DND-41 (cell line): Measurements from ENCODE around the gene P2RY2.
A peak's percentile ranks its signal among the peaks of the same experiment; 100 is the strongest.

Experiments
- ATAC-seq: fragments of 200-7000 bp; cut with Tn5 transposase; 3 replicates; pipeline ENCODE4 v1.9.1; 2021; ENCODE audit warnings: low read depth; ENCODE audit not compliant: insufficient read depth
- DNase-seq: peaks from one replicate; pipeline ENCODE4 v3.0.0-alpha.2; 2020
- H2AFZ ChIP-seq: 2 replicates; pipeline ENCODE4 v1.6.0; 2012; ENCODE audit warnings: low read depth, low read length
- H3K27ac ChIP-seq: 2 replicates; pipeline ENCODE4 v1.5.1; 2012; ENCODE audit warnings: low read length, inconsistent platforms
- H3K27me3 ChIP-seq: fragments of 200-600 bp; sonication (generic); 2 replicates; pipeline ENCODE4 v1.6.0; 2012; ENCODE audit warnings: low read length, mild to moderate bottlenecking, inconsistent platforms; ENCODE audit not compliant: insufficient read depth, poor library complexity
- H3K36me3 ChIP-seq: 2 replicates; pipeline ENCODE4 v1.5.1; 2012; ENCODE audit warnings: low read length, inconsistent platforms; ENCODE audit not compliant: insufficient read depth
- H3K4me1 ChIP-seq: 2 replicates; pipeline ENCODE4 v1.5.1; 2012; ENCODE audit warnings: mild to moderate bottlenecking, low read length; ENCODE audit not compliant: insufficient read depth
- H3K4me2 ChIP-seq: 2 replicates; pipeline ENCODE4 v1.6.0; 2012; ENCODE audit warnings: mild to moderate bottlenecking, moderate library complexity, low read length, inconsistent platforms; ENCODE audit not compliant: insufficient read depth
- H3K4me3 ChIP-seq, 2 experiments: fragments of 200-600 bp in 1 of 2; shearing (Covaris generic) in 1 of 2; 2 replicates each; pipeline ENCODE4 v1.5.1; 2012 to 2016; ENCODE audit warnings: inconsistent platforms in 2 of 2, low read length in 2 of 2, mild to moderate bottlenecking in 2 of 2, low read depth in 1 of 2, moderate library complexity in 1 of 2
- H3K79me2 ChIP-seq: 2 replicates; pipeline ENCODE4 v1.6.0; 2012; ENCODE audit warnings: low read length, inconsistent platforms; ENCODE audit not compliant: insufficient read depth
- H3K9ac ChIP-seq: 2 replicates; pipeline ENCODE4 v1.6.0; 2012; ENCODE audit warnings: low read depth, mild to moderate bottlenecking, inconsistent platforms, low read length, moderate library complexity
- H3K9me3 ChIP-seq: 2 replicates; pipeline ENCODE4 v1.5.1; 2012; ENCODE audit warnings: low read length, moderate library complexity, mild to moderate bottlenecking, inconsistent platforms; ENCODE audit not compliant: insufficient read depth, severe bottlenecking
- H4K20me1 ChIP-seq: 2 replicates; pipeline ENCODE4 v1.6.0; 2012; ENCODE audit warnings: low read length; ENCODE audit not compliant: insufficient read depth
- CTCF ChIP-seq: IDR thresholded peaks from 2 replicates; pipeline ENCODE4 v1.5.1; 2012; ENCODE audit warnings: borderline replicate concordance, low read length, moderate library complexity, mild to moderate bottlenecking; ENCODE audit not compliant: poor library complexity, severe bottlenecking; ENCODE audit errors: extremely low read depth
- EZH2 ChIP-seq: IDR thresholded peaks from 3 replicates; pipeline ENCODE4 v1.6.1; 2012; ENCODE audit warnings: borderline replicate concordance, low read depth, mild to moderate bottlenecking, moderate library complexity, low read length, inconsistent platforms; ENCODE audit not compliant: severe bottlenecking

The P2RY2 gene

GRCh38 chr11:73281796-73282660 lies 63.9 kb downstream of the P2RY2 start:
- no peak overlapping the region for H3K9ac ChIP-seq
- H2AFZ ChIP-seq, result no peak overlapping the region
- no peaks in the 10 kb centered on the region for H3K4me1 ChIP-seq
- no peak overlapping the region for H3K4me2 ChIP-seq
- H3K36me3 ChIP-seq, result no peaks in the 10 kb centered on the region
- H3K79me2 ChIP-seq, result no peaks in the 10 kb centered on the region
- no peak for DNase-seq
- peak; percentile 39; the same call in 2 of the 3 replicates for ATAC-seq
- no peak overlapping the region for H3K4me3 ChIP-seq
- no peaks in the 10 kb centered on the region for H3K27me3 ChIP-seq
- H3K9me3 ChIP-seq, result no peaks in the 10 kb centered on the region
- no peak overlapping the region for H3K27ac ChIP-seq
- H4K20me1 ChIP-seq, result no peaks in the 10 kb centered on the region
- TF ChIP-seq CTCF (no peak), EZH2 (no peak)

- Histone ChIP-seq H3K9me3 (no peaks in the 10 kb centered on the region), H3K27me3 (no peaks in the 10 kb centered on the region), H4K20me1 (no peaks in the 10 kb centered on the region), H2AFZ (no peak overlapping the region), H3K4me3 (no peak overlapping the region), H3K4me2 (no peak overlapping the region), H3K9ac (no peak overlapping the region), H3K4me1 (no peaks in the 10 kb centered on the region), H3K79me2 (no peaks in the 10 kb centered on the region), H3K27ac (no peak overlapping the region), H3K36me3 (no peaks in the 10 kb centered on the region)
- TF ChIP-seq CTCF (no peak), EZH2 (no peak)
- DNase-seq (no peak), ATAC-seq (no peak)
Observed at GRCh38 chr11:73283276-73284000, 65.4 kb downstream of the P2RY2 start.

GRCh38 chr11:73284106-73284505 lies 66.0 kb downstream of the P2RY2 start:
- ATAC-seq (no peak), DNase-seq (no peak)
- no peak overlapping the region for H3K27ac ChIP-seq
- no peaks in the 10 kb centered on the region for H3K36me3 ChIP-seq
- no peak for TF ChIP-seq EZH2
- TF ChIP-seq CTCF, result no peak
- no peak overlapping the region for H3K9ac ChIP-seq
- no peak overlapping the region for H3K4me3 ChIP-seq
- no peak overlapping the region for H2AFZ ChIP-seq
- H4K20me1 ChIP-seq, result no peaks in the 10 kb centered on the region
- no peaks in the 10 kb centered on the region for H3K27me3 ChIP-seq
- no peaks in the 10 kb centered on the region for H3K9me3 ChIP-seq
- peaks cover under 1% of the 10 kb centered on the region; the same call in 1 of the 2 replicates for H3K4me1 ChIP-seq
- no peaks in the 10 kb centered on the region for H3K79me2 ChIP-seq
- no peak overlapping the region for H3K4me2 ChIP-seq
